DOHH2 (cell line): Measurements from ENCODE around the gene MOV10L1.
"Not testable (repeated sequence)": the region's sequence is repeated elsewhere in the genome, so short reads cannot be mapped to it uniquely, and the experiment has no call there.

Experiments
- H3F3A ChIP-seq: fragments of 200-600 bp; sonication (generic), shearing (Covaris generic); 2 replicates; pipeline ENCODE4 v1.6.0; 2016; ENCODE audit warnings: antibody characterized with exemption, mild to moderate bottlenecking; ENCODE audit not compliant: control insufficient read depth, insufficient read depth
- H3K27ac ChIP-seq: fragments of 200-600 bp; sonication (generic); 2 replicates; pipeline ENCODE4 v1.5.1; 2014; ENCODE audit warnings: low read depth, mild to moderate bottlenecking, low read length, moderate library complexity
- H3K27me3 ChIP-seq: fragments of 200-600 bp; sonication (generic); 2 replicates; pipeline ENCODE4 v1.6.1; 2014; ENCODE audit warnings: mild to moderate bottlenecking, low read length, mixed read lengths; ENCODE audit not compliant: control insufficient read depth
- H3K36me3 ChIP-seq: fragments of 200-600 bp; sonication (generic); 2 replicates; pipeline ENCODE4 v1.6.1; 2014; ENCODE audit warnings: mild to moderate bottlenecking, low read length, moderate library complexity, mixed read lengths; ENCODE audit not compliant: control insufficient read depth
- H3K4me1 ChIP-seq: fragments of 200-600 bp; sonication (generic); 2 replicates; pipeline ENCODE4 v1.6.1; 2014; ENCODE audit warnings: mild to moderate bottlenecking, low read length, mixed read lengths; ENCODE audit not compliant: control insufficient read depth
- H3K4me2 ChIP-seq: fragments of 200-600 bp; sonication (generic); 2 replicates; pipeline ENCODE4 v1.6.0; 2014; ENCODE audit warnings: mild to moderate bottlenecking, low read length, moderate library complexity
- H3K4me3 ChIP-seq: fragments of 200-600 bp; sonication (generic); 2 replicates; pipeline ENCODE4 v1.5.1; 2014; ENCODE audit warnings: mild to moderate bottlenecking, low read length, mixed read lengths
- H3K79me2 ChIP-seq: fragments of 200-600 bp; sonication (generic); 2 replicates; pipeline ENCODE4 v1.6.1; 2014; ENCODE audit warnings: mild to moderate bottlenecking, low read length, mixed read lengths; ENCODE audit not compliant: control insufficient read depth
- H3K9me2 ChIP-seq: fragments of 200-600 bp; sonication (generic); replicated peaks from 2 replicates; pipeline ENCODE4 v1.6.1; 2014; ENCODE audit warnings: mild to moderate bottlenecking, low read length, mixed read lengths; ENCODE audit not compliant: control insufficient read depth
- H3K9me3 ChIP-seq: fragments of 200-600 bp; sonication (generic); 2 replicates; pipeline ENCODE4 v1.6.1; 2014; ENCODE audit warnings: antibody characterized with exemption, low read length, mixed read lengths; ENCODE audit not compliant: control insufficient read depth, insufficient read depth
- H4K20me1 ChIP-seq: fragments of 200-600 bp; sonication (generic); 2 replicates; pipeline ENCODE4 v1.6.0; 2014; ENCODE audit warnings: low read depth, mild to moderate bottlenecking, antibody characterized with exemption, low read length, moderate library complexity; ENCODE audit not compliant: control insufficient read depth, insufficient read depth
- CTCF ChIP-seq: fragments of 200-600 bp; sonication (generic); IDR thresholded peaks from one replicate; pipeline ENCODE4 v1.5.1; 2014; ENCODE audit warnings: antibody characterized with exemption, mild to moderate bottlenecking, low read depth, low read length; ENCODE audit not compliant: poor library complexity, severe bottlenecking
- EZH2phosphoT487 ChIP-seq: fragments of 200-600 bp; sonication (generic); IDR thresholded peaks from 2 replicates; pipeline ENCODE4 v1.6.1; 2017; ENCODE audit warnings: borderline replicate concordance, mild to moderate bottlenecking, antibody characterized with exemption, low read length, moderate library complexity, mixed read lengths

MOV10L1 gene

GRCh38 chr22:50204571-50204970, 114.8 kb downstream of the MOV10L1 start:
- no peaks in the 10 kb centered on the region for H3K27me3 ChIP-seq
- H4K20me1 ChIP-seq, result peaks cover 16% of the 10 kb centered on the region
- no peak for TF ChIP-seq CTCF
- no peak for TF ChIP-seq EZH2phosphoT487
- H3F3A ChIP-seq, result peaks cover 8% of the 10 kb centered on the region
- no peak overlapping the region for H3K4me3 ChIP-seq
- no peaks in the 10 kb centered on the region for H3K9me3 ChIP-seq
- peaks cover 54% of the 10 kb centered on the region for H3K4me1 ChIP-seq
- H3K79me2 ChIP-seq, result peaks cover 81% of the 10 kb centered on the region
- no peaks in the 10 kb centered on the region for H3K9me2 ChIP-seq
- peak overlapping the region; percentile 30 for H3K4me2 ChIP-seq
- H3K27ac ChIP-seq, result no peak overlapping the region
- peaks cover 81% of the 10 kb centered on the region for H3K36me3 ChIP-seq

GRCh38 chr22:50204998-50205397, 115.2 kb downstream of the MOV10L1 start:
- not testable (repeated sequence) for H3K4me3 ChIP-seq, H3K27me3 ChIP-seq, H3K9me3 ChIP-seq, H3K9me2 ChIP-seq, H3F3A ChIP-seq, H3K27ac ChIP-seq
- peaks cover 82% of the 10 kb centered on the region for H3K36me3 ChIP-seq
- H3K4me2 ChIP-seq, result peak overlapping the region; percentile 30
- H3K4me1 ChIP-seq, result peaks cover 54% of the 10 kb centered on the region
- H3K79me2 ChIP-seq, result peaks cover 81% of the 10 kb centered on the region
- peaks cover 17% of the 10 kb centered on the region for H4K20me1 ChIP-seq

GRCh38 chr22:50205781-50206569, 116.2 kb downstream of the MOV10L1 start:
- Histone ChIP-seq H3K4me3 (no peak overlapping the region), H3K27me3 (no peaks in the 10 kb centered on the region), H3K4me2 (no peak overlapping the region), H3K9me3 (no peaks in the 10 kb centered on the region), H4K20me1 (peaks cover 23% of the 10 kb centered on the region), H3F3A (peaks cover 8% of the 10 kb centered on the region), H3K27ac (no peak overlapping the region), H3K9me2 (no peaks in the 10 kb centered on the region), H3K4me1 (peaks cover 53% of the 10 kb centered on the region), H3K79me2 (peaks cover 86% of the 10 kb centered on the region), H3K36me3 (peaks cover 92% of the 10 kb centered on the region)
- TF ChIP-seq EZH2phosphoT487, result no peak
- no peak for TF ChIP-seq CTCF

- no peak overlapping the region for H3K4me2 ChIP-seq
Observed at GRCh38 chr22:50206599-50206998, 116.8 kb downstream of the MOV10L1 start.

More at GRCh38 chr22:50206599-50206998, 116.8 kb downstream of the MOV10L1 start:
- Histone ChIP-seq H3K27ac (peak overlapping the region; percentile 29; the same call in 1 of the 2 replicates), H4K20me1 (peaks cover 22% of the 10 kb centered on the region), H3K4me1 (peaks cover 53% of the 10 kb centered on the region), H3K36me3 (peaks cover 94% of the 10 kb centered on the region), H3K9me3 (no peaks in the 10 kb centered on the region), H3F3A (peaks cover 8% of the 10 kb centered on the region), H3K27me3 (no peaks in the 10 kb centered on the region), H3K9me2 (no peaks in the 10 kb centered on the region), H3K4me3 (no peak overlapping the region), H3K79me2 (peaks cover 87% of the 10 kb centered on the region)
- TF ChIP-seq EZH2phosphoT487 (no peak), CTCF (peak; percentile 63)
